NCI-H1105 treated with DMSO at 0.1 percent for 48 hours (cell line): ENCODE data around the gene CAMK1.

Experiments
- DNase-seq: peaks from one replicate; lab custom pipeline; 2025; lab: John Stamatoyannopoulos, UW

Gene CAMK1

DNA sequence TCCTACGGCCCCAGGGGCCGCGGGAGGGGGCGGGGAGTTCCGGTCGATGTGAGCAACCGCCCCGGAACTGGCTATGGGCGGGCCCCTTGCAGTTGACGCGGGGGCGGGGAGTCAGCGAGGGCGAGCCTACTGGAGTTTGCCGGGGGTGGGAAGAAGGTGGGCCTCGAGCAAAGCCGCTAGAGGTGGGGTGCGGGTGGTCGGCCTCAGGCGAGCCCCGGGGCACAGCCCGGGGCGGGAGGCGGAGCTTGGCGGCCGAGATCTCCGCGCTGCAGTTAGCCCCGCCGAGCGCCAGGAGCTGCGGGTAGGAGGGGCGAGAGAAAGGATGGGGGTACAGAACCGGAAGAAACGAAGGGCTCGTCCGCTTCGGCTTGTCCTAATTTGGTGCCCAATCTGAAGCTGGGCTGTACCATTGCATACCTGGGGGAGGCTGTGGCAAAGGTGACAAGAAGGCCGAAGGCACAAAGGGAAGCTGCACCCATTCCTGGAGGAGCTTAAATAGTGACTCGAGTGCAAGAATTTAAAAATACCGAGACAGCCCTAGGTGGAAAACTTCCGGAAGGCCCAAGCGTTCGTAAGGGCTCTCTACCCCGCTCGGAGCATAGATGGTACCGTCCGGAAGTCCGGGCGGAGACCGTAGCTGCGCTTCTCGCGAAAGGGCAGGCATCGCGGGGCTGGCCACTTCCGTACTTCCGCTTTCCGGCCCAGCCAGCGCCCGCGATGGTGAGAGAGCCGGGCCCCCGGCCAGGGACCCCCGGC lies 22.8 kb upstream of the CAMK1 start, which contains the start of the genes ARPC4 and TADA3:
Gene ARPC4 (plus strand): TSS at position 678 of the 756 bp plus-strand sequence. CDS start 40 bp downstream, at position 718.
Gene TADA3 (minus strand): TSS at position 69 of the 756 bp plus-strand sequence. CDS start 1,007 bp downstream, outside the sequence.
- DNase-seq = peak; percentile 85

DNA sequence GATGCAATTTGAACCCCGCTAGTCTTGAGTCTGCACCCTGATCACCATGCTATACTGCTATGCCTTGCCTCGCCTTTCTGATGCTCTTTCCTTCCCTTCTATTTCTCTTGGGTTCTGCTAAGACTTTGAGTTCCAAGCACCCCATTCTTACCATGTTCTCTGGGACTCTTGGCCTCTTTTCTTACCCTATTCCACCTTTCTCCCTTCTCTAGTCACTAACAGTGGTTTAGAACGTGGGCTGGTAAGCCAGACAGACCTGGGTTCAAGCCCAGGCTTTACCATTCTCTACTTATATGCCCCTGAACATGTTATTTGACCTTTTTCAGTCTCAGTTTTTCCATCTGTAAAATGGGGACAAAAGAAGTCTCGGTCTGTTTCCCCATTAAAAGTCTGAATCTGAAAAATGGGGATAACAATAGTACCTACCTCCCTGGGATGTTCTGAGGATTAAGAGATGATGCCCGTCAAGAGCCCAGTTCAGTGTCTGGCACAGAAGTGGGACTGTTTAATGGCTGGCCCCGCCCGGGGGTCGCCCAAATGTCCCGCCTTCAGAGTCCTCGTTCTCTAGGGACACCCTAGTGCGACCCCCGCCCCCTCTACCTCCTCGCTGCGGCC lies 22.1 kb upstream of the CAMK1 start:
- DNase-seq = no peak

DNA sequence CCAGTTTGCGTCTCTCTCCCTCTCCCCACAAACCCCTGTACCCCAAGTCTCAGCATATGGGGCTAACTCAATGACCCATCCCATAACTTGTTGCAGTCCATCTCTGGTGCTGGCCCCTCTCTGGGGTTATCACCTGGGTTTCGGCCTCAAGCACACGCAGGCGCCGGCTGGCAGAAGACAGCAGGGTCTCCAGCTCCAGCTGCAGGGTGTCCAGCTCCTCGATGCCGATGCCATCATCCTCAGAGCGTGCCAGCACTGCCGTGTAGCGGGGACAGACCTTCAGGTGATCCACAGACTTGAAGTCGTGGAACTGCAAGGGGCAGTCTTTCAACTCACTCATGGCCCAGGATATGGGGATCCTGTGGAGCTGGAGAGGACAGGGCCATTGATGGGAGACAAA lies 21.4 kb upstream of the CAMK1 start:
- DNase-seq = no peak

DNA sequence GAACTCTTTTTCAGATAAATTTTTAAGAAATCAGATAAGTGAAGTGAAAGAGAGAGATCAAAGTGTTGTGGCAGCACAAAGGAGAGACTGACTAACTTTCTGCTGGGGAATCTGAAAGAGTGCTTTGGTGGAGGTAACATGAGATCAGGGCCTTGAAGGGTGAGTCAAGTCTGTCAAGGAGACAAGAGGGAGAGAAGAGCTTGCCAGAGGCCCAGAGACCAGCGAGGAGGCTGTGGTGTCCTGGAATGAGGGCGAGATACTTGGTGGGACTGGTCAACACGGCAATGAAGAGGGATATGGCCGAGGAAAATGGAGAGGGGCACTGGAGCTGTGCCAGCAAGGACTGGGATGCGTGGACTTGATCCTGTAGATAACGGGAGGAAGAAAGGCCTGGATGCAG lies 18.0 kb upstream of the CAMK1 start:
- no peak for DNase-seq

DNA sequence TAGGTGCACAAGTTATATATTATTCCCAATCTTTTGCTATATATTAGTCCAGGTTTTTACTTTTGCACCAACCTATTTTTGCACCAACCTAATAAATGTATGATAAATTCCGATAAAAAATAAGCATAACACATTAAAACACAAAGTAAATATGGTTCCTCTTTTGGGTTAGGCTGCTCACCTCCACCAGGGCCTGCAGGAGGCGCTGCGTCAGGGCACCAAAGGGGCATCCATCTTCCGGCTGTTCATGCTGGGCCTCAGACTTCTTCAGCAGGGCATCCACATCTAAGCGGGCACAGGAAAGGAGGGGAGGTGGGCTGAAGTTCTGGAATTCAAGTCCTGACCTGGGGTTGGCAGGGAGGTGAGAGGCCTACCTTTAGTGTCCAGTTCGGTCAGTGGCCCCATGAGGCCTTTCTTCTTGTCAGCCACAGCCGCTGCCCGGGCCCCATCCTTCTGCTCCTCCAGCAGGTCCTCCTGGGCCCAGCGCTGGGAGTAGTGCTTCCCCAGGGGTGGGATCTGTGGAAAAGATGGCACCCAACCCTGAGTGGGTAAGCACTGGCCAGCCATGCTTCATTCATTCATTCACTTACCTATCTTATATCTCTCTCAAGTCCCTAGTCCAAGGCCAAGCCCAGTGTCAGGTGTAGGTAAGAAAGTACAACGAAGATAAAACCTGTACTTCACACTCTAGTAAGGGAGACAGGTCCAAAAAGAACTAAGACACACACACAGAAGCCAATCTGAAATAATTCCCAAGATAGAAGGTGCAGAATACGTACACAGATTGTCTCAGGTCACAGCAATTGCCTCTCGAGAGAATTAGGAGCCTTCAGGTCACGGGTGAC lies 17.3 kb upstream of the CAMK1 start:
- no peak for DNase-seq

DNA sequence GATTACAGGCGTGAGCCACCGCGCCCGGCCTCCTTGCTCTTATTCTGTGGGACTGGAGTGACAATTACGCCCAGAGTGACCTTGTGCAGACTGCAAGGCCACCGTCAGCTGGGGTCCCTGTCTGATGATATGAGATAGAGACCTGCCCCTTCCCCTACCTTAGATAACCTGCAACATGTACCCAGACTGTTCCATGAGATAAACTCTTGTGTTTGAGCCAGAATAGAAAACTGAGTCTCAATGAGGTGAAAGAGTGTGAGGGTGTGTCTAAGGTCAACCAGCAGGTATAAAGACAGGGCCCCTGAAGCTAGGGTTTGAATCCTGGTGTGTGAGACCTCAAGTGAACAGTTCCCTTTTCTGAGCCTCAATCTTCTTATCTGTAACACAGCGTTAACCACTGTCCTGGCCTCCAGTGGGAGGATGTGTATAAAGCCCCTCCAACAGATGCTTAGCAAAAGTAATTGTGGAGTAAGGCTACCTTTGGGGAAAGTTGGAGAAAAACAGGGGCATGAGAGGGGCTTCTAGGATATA lies 16.5 kb upstream of the CAMK1 start:
- DNase-seq = no peak

DNA sequence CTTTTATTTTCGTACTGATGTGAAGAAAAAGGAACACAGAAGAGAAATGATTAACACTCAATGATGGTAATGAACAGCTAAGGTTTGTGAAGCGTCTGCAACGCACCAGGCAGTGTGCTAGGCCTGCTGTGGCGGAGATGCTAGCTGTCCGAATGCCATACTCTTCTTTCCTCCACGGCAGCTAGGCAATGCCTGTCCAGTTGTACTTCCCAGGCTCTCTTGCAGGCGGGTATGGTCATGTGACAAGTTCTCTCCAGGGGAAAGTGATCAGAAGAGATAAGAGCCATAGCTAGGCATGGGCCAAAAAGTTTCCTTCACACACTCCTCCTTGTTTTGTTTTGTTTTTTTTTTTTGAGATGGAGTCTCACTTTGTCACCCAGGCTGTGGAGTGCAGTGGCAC lies 15.9 kb upstream of the CAMK1 start:
- DNase-seq = no peak

DNA sequence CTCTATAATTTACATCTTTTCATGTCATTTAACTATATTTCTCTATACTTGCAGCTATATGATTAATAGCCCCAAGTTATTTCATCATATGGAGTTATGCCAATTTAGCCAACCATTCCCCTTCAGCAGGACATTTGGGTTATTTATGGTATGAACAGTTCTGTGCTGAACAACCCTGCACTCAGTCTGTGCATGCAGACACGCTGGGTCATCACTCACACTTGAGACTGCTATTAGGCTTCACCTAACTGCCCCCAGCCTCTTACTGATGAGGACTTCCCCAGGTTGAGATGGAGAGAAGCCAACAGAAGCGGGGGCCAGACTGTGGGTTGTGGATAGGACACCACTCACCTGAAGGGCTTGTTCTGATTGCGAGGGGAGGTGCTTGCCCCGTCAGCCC lies 15.2 kb upstream of the CAMK1 start:
- no peak for DNase-seq

DNA sequence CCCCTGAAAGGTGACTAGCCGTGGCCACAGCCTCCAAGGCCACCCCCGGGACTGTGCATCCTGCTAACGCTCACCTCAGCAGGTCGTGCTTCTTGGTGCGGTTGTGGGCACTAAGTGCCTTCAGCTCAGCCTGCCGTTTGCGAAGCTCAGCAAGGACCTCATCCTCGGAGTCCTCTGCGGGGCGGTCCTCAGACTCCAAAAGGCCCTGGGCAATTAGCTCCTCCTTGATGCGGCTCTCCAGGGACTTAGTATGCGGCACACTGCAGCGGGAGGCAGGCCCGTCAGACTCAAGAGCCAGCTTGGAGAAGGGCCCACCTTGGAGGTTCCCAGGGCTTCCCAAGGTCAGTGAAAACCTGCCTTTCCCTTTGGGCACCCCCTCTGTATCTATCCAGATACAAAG lies 14.2 kb upstream of the CAMK1 start:
- DNase-seq = no peak

DNA sequence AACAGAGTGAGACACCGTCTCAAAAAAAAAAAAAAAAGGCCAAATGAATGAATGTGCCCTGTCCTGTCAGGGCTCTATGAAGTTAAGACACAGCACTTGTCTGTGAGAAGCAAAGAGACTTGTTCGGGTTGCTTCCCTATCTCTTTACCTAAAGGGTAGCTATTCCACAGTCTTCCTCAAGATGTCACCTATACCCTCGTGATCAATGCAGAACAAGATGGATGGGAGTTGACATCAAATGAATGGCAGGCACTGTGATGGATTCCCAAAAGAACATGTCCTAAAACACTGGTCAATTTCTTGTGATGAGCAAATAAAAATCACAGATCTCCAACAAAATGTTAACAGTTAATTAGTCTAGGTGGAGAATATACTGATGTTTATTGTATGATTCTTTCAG lies 13.0 kb upstream of the CAMK1 start:
- DNase-seq = no peak

DNA sequence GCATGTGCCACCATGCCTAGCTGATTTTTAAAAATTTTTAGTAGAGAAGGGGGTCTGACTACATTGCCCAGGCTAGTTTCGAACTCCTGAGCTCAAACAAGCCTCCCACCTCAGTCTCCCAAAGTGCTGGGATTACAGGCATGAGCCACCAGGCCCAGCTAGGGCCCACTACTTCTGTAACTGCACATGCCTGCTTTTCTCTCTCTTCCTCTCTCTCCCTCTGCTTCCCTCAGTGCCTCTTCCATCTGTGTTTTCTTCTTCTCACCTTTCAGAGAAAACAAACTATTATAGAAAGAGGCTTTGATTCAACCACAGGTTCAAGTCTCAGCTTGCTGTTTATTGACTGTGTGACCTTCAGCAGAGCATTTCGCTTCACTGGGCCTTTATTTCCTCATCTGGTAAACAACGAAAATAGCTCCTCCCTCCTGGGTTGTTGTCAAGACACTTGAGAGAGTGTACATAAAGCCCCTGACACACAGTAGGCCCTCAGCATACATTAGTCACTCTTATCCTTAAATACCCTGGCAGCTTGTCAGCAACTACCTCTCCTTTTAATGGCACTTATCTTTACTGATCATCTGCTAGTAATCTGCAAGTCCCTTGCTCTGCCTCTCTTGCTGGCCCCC lies 12.3 kb upstream of the CAMK1 start:
- DNase-seq = no peak

DNA sequence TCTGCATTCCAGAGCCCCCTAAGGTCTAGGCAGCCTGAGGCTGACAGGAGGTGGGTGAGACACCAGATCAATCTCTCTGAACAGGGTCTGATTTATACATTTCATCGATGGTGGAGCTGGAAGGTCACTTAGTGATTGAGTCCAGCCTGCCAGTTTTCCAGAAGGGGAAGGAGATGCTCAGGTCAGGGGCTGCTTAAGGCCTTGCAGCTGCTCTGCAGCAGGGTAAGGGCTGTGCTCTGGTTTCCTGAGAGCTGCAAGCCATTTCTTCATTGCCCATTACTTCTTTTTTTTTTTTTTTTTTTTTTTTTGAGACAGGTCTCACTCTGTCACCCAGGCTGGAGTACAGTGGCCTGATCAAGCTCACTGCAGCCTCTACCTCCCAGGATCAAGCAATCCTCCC lies 11.8 kb upstream of the CAMK1 start:
- DNase-seq = no peak

DNA sequence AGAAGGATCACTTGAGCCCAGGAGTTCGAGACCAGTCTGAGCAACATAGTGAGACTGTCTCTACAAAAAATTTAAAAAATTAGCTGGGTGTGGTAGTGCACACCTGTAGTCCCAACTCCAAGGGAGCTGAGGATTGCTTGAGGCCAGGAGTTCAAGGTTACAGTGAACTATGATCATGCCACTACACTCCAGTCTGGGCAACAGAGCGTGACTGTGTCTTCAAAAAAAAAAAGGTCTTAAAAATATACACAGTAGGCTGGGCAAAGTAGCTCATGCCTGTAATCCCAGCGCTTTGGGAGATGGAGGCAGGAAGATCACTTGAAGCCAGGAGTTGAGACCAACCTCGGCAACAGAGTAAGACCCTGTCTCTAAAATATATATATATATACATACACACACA lies 11.2 kb upstream of the CAMK1 start:
- no peak for DNase-seq

DNA sequence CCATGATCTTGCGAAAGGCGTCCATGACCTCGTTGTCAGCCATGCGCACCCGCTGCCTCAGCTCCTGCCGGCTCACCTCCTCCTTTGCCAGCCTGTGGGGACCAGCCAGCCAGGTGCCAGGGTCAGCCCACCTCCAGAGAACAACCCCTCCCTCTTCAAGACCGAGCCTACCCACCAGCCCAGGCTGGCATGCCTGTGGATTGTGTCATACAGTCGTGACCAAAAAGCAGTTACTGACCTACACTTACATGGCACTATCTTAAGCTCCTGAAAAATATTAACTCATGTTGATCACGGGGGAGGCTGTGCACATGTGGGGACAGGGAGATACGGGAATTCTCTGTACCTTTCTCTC lies 10.7 kb upstream of the CAMK1 start:
- no peak for DNase-seq

DNA sequence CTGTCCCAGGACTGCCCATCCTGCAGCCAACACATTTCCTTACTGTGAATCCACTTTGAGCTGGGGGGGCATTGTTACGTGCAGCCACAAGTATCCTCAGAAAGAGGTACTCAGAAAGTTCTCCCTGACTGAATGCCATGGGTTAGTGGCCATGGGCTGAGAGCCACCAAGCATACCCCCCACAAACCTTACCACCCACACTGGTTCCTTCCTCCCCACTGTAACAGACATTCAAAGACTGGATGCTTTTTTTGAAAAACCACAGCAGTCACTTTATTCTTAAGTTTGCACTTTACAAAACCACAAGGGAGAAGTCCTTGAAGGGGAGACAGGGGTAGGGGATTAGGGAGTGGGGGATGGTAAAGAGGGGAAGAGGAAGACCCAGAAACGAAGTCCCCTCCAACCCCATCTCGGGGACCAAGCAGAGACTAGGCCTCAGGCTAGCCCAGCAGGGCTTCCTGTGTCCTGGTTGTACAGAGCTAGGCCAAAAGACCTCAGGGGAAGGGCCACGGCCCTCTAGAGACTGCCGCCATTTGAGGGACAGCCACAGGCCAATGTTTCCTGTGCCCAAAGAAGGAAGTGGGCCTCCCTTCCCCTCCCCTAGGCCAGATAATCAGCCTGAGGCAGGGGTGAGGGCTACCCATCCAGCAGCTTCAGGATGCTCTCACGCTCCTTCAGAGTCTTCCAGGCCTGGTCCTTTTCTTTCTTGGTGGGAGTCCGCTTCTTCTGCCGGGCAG lies 10.1 kb upstream of the CAMK1 start:
- no peak for DNase-seq

DNA sequence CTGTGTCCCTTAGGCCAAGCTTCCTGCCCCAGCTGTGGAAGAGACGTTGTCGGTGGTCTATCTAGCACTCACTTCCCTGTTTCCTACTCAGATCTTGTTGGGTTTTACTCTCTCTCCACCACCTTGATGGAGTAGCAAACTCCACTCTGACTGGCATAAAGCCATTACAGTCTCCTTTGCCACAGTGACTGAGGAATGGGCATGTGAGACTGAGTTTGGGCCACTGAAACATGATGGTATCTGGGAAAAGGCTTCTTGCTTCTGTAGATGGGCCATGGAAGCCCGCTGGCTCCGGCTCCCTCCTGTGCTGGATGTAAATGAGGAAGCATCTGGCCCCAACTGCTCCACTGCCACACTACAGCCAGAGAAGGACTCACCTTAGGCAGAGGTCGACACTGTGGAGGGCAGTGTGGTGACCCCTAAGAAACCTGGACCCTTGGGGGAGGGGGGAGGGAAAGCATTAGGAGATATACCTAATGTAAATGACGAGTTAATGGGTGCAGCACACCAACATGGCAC lies 9.4 kb upstream of the CAMK1 start:
- no peak for DNase-seq

DNA sequence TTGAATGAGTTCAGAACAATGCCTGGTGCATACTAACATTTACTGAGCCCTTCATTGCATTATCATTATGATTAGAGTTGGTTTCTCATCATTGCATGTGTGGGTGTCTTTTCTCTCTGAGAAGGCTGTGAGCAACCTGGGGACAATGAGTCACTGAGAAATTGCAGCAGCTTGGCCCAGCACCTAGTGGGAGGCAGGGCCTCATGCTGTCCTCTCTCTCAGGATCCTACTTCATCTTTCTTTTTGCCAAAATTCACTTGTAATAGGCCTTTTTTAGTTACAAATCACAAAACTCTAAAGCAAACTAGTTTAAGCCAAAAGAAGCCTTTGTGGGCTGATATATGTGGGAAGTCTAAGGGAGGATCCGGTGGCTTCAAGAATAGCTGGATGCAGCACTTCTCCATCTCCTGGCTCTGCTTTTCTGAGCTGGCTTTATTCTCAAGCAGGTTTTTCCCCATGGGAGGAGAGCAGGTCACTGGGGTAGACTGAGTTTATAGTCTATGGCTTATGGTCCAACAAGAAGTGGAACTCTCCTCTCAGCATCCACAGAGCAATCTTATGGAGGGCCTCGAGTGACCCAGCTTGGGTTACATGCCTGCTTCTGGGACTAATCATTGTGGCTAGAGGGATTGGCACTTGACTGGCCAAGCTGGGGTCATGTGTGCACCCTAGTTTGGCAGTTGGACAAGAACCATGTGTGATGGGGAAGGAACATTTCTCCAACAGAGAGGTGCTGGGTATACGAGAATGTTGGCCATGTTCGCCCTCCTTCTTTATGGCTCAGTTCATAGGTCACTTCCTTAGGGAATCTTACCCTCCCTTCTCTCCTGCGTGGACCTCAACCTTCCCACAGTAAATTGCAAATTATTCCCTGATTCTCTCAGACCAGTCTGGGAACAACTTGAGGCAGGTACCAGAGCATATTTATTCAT lies 8.7 kb upstream of the CAMK1 start:
- no peak for DNase-seq

DNA sequence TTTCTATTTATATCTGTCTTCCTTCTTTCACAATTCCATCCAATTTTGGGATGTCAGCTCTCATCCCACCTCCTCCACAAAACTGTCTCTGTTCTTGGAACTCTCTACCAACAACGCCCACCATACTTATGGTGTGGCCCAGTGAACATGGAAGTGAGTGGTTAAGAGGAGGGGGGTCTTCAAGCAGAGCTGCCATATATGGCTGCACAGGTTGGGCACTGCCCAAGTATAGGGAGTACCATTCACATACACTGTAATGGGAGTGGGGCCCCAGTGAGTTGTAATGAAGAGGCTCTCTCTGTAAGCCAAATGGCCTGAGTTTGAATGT lies 7.9 kb upstream of the CAMK1 start:
- DNase-seq = no peak

DNA sequence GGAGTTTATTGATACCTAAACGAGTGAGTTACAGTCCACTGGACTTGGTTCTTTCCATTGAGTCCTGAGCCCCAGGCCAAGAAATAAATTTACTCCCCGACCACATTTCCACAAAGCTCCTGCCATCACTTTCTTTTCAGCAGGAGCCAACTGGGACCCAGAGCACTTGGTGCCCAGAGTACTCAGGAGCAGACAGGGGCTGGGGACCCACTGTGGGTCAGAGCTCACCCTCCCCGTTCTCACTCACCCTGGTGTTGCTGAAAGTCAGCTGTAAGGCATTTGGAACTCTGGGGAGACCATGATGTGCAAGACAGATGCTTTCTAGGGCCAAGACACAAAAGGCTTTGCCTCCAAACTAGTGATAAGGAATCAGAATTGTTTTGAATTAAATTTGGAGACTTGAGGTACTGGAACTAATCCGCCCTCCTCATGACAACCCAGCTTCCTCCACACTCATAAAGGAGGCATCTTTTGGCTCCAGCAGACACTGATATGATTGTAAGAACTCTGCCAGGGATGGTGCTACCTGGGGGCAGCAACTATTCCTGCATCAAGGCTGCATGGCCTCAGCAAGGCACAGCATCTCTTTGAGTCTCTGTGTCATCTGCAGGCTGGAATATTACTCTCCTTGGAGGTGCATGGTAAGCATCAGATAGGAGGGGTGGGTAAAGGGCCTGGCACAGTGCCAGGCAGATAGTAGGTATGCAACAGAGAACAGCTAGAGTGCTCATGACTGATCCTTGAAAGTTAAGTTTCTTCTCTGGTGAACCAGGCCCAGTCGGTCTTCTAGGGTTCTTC lies 7.3 kb upstream of the CAMK1 start:
- no peak for DNase-seq
